GM12872 (cell line): ENCODE results near the gene ARID1B.
A peak's percentile ranks its signal among the peaks of the same experiment; 100 is the strongest.

Experiments
- TF ChIP-seq, protein P1 (sequence below): IDR thresholded peaks from 3 replicates; pipeline ENCODE4 v1.5.1; 2011; ENCODE audit warnings: low read depth, mild to moderate bottlenecking, low read length, moderate library complexity; ENCODE audit not compliant: insufficient read depth

Gene ARID1B

DNA sequence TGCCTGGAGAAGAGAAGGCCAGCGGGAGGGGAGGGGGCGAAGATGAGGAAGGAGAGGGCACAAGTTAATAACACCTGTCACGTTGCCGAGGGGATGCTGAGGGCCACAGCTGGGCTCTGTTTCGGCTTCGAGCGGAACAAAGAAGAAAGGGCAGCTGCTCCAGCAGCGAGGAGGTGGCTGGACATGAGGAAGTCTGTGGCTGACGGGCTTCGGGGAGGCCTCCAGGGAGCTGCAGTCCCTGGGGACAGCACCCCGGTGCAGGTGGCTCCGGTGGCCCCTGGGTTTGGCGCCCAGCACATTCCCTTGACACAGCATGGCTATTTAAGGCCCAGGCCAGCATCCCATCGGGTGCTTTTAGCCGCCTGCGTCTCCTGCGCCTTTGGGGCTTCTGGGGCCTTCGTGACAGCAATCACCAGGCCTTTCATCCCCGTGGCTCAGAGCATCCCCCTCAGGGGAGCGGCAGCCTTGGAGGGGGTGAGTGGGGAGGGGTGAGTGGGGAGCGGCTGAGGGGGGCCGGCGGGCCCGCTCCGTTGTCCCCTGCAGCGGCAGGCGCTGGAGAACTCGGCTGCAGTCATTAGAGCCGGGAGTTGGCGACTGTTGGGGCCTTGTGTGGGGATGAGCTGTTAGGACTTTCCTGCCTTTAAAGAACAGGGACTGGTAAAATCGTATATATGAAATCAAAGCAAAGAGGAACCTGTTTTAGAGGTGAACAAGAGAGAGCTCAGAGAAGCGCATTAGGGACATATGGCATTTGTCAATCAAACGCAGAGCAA, 447.2 kb downstream of the ARID1B start:
- TF ChIP-seq, protein P1, sequence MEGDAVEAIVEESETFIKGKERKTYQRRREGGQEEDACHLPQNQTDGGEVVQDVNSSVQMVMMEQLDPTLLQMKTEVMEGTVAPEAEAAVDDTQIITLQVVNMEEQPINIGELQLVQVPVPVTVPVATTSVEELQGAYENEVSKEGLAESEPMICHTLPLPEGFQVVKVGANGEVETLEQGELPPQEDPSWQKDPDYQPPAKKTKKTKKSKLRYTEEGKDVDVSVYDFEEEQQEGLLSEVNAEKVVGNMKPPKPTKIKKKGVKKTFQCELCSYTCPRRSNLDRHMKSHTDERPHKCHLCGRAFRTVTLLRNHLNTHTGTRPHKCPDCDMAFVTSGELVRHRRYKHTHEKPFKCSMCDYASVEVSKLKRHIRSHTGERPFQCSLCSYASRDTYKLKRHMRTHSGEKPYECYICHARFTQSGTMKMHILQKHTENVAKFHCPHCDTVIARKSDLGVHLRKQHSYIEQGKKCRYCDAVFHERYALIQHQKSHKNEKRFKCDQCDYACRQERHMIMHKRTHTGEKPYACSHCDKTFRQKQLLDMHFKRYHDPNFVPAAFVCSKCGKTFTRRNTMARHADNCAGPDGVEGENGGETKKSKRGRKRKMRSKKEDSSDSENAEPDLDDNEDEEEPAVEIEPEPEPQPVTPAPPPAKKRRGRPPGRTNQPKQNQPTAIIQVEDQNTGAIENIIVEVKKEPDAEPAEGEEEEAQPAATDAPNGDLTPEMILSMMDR = no peak

DNA sequence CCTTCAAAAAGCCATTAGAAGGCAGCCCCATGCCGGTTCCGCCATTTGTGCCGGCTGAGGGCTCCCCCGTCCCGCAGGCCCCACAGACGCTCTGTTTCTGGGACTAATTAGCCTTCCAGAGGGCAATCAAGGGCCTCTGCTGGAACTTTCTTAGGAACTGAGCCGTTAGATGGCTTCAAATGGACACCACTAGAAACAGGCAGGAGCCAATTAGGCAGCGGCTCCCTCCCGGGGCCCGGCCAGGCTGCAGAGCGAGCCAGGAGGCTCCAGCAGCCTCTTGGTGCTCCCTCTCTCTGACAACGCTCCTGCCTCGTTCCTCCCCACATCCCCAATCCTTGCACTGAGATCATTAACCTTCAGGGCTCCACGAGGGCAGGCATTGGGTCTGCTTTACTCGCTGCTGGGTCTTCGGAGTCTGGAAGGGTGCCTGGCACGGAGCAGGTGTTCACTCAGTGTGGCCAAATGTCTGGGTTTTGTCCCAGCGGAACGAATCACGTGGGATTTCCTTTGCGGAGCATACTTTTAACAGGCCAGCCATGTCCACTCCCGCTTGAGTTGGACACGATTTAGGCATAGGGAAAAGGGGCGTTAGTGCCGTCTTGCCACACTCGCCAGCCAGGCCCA, 447.9 kb downstream of the ARID1B start:
- TF ChIP-seq, protein P1 = no peak

DNA sequence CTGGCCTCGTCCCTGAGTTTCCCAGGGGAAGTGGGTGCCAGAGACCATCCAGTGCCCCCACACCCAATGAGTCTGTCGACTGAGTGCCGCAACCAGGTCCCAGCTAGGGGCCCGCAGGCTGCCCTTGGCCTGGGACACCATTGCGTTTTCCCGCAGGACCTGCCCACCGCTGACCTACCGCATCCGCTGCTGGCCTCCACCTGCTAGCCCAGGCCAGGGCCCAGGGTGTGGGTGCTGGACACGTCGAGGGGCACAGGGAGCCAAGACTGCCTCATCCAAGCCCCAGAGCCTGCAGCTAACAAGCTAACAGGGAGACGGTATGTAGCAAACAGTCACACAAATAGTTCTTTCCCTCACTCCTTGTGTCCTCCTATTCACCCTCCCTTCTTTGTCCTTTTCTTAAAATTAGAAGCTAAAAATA, 448.4 kb downstream of the ARID1B start:
- TF ChIP-seq, protein P1 = no peak

DNA sequence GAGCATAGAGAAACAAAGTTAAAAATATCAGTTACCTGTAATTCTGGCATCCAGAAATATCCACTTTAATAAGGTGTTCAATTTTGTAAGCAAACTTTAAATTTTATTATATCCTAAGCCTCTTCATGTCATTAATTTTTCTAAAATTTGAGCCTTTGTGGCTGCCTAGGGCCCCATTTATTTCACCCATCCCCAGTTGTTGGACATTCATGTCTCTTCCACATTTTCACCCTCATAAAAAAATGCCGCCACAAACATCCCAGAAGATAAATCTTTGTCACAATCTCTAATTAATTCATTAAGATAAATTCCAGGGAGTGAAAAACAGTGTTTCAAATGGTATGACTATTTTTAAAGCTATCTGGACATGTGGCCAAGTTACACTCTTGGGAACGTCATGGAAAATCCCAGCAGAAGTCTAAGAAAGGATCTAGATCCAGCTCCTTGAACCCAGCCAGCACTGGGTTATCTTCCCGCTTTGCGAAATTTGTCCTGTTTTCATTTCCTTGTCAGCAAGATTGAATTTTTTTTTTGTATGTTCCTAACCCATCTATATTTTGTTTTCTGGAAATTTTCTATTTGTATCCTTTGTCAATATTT, 448.9 kb downstream of the ARID1B start:
- TF ChIP-seq, protein P1 = no peak

DNA sequence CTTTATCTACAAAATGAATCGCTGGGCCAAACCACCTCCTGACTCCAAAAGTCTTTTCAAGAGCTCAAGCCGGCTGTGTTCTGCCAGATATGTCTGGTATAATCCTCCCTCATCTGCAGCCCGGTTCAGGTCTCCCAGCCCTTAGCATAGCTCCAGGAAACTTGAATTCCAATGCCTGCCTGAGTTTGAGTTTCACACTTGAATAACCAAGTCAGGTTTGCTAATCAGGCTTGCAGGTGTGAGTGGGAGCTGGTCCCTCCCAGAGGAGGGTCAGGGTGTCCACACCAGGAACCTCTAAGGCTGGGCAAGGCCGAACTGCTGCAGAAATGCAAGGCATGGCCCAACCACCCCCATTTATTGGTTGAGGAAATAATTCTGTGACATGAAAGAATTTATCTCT, 449.6 kb downstream of the ARID1B start:
- TF ChIP-seq, protein P1 = no peak

DNA sequence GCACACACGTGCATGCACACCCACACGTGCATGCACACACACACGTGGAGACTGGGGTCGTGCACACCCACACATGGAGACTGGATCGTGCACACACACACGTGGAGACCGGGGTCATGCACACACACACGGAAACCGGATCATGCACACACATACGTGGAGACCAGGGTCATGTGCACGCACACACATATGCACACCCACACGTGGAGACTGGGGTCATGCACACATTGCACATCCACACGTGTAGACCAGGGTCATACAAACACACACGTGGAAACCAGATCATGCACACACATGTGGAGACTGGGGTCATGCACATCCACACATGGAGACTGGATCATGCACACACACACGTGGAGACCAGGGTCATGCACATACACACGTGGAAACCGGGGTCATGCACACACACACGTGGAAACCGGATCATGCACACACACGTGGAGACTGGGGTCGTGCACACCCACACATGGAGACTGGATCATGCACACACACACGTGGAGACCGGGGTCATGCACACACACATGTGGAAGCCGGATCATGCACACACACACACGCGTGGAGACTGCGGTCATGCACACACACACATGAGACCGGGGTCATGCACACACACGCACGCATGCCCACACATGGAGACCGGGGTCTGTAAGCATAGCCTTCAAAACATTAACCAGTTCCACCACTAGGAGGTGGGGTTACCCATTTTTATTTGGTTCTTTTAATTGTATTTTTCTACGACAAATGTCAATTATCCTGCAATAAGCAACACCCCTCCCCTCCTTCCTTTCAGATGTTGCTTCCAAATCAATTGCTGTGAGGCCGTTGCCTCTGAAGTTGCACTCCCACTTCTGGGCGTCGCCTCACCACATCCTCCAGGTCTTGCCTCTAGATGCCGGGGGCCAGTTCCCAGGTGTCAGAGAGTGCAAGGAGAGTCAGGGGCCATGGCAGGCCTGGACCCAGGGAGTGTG, 450.3 kb downstream of the ARID1B start:
- TF ChIP-seq, protein P1 = peak; percentile 46; the same call in 1 of the 3 replicates
